Kidney tubule cell (primary cell): ENCODE measurements around the gene MYO15B.

Experiments
- DNase-seq: peaks from one replicate; pipeline ENCODE4 v3.0.0-alpha.2; 2018; ENCODE audit warnings: low spot score

The MYO15B gene

GRCh38 chr17:75587675-75588595 lies at the start of gene MYO15B:
TSS of gene MYO15B (plus strand) at chr17:75587800. CDS start at chr17:75588058, 258 bp downstream.
- no peak for DNase-seq

GRCh38 chr17:75539967-75540729 lies 47.5 kb upstream of the MYO15B start:
- no peak for DNase-seq

- DNase-seq = no peak
Measured at GRCh38 chr17:75540923-75541503, 46.6 kb upstream of the MYO15B start.

GRCh38 chr17:75542229-75542628 lies 45.4 kb upstream of the MYO15B start:
- DNase-seq = no peak

GRCh38 chr17:75542728-75543336 lies 44.8 kb upstream of the MYO15B start:
- peak; percentile 34 for DNase-seq

GRCh38 chr17:75544250-75544649 lies 43.4 kb upstream of the MYO15B start:
- DNase-seq = no peak

- no peak for DNase-seq
Measured at GRCh38 chr17:75546181-75546580, 41.4 kb upstream of the MYO15B start.

GRCh38 chr17:75547091-75547490 lies 40.5 kb upstream of the MYO15B start:
- no peak for DNase-seq

GRCh38 chr17:75548813-75549212 lies 38.8 kb upstream of the MYO15B start:
- no peak for DNase-seq

GRCh38 chr17:75549246-75550138 lies 38.1 kb upstream of the MYO15B start:
- no peak for DNase-seq

GRCh38 chr17:75550139-75550465 lies 37.5 kb upstream of the MYO15B start:
- DNase-seq = no peak

GRCh38 chr17:75551266-75551665 lies 36.3 kb upstream of the MYO15B start:
- DNase-seq = peak; percentile 82

- no peak for DNase-seq
Measured at GRCh38 chr17:75552425-75553294, 34.9 kb upstream of the MYO15B start.

- DNase-seq = no peak
Measured at GRCh38 chr17:75553295-75554110, 34.1 kb upstream of the MYO15B start.

GRCh38 chr17:75555679-75556153 lies 31.9 kb upstream of the MYO15B start:
- no peak for DNase-seq

- DNase-seq = peak; percentile 95
Measured at GRCh38 chr17:75557075-75557851, 30.3 kb upstream of the MYO15B start.

- peak; percentile 34 for DNase-seq
Measured at GRCh38 chr17:75557852-75558665, 29.5 kb upstream of the MYO15B start.
